Stimulated activated CD4-positive, alpha-beta T cell treated with anti-CD3 and anti-CD28 coated beads, TNF-alpha, amount 100 ng/mL, for 1 hour (primary cell): Measurements from ENCODE around the gene DNAH2.
"Not testable (repeated sequence)": the region's sequence is repeated elsewhere in the genome, so short reads cannot be mapped to it uniquely, and the experiment has no call there.

Source experiments
- DNase-seq, 3 donors: peaks; one replicate each; pipeline ENCODE4 v3.0.0-alpha.2; 2020; ENCODE audit warnings: low read depth in 3 of 3, low spot score in 1 of 3

Gene DNAH2

DNA sequence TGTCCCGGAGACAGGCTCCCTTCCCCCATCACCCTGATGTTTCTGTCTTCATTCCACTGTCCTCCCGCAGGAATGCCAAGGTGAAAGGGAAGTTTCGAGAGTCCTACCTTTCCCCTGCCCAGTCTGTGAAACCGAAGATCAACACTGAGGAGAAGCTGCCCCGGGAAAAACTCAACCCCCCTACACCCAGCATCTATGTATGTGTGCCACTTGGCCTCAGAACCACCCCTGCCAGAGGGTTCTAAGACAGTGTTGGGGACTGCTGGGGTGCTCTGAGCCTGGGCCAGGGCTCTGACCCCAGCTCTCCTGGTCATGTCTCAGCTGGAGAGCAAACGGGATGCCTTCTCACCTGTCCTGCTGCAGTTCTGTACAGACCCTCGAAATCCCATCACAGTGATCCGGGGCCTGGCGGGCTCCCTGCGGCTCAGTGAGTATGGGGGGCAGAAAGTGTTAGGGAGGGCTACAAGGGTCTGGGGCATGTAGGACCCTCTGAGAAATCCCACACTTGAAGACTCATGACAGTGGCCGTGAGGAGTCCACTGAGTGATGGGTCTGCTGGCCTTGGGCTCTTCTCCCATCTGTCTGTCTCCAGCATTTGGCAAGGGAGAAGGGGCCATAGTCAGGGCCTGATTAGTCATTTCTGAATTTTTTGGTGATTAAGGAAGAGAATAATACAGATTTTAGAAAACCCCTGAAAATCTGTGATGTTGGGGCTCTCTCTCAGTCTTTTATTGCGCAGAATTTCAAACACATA is 132.4 kb downstream of the DNAH2 start:
- DNase-seq: no peak

DNA sequence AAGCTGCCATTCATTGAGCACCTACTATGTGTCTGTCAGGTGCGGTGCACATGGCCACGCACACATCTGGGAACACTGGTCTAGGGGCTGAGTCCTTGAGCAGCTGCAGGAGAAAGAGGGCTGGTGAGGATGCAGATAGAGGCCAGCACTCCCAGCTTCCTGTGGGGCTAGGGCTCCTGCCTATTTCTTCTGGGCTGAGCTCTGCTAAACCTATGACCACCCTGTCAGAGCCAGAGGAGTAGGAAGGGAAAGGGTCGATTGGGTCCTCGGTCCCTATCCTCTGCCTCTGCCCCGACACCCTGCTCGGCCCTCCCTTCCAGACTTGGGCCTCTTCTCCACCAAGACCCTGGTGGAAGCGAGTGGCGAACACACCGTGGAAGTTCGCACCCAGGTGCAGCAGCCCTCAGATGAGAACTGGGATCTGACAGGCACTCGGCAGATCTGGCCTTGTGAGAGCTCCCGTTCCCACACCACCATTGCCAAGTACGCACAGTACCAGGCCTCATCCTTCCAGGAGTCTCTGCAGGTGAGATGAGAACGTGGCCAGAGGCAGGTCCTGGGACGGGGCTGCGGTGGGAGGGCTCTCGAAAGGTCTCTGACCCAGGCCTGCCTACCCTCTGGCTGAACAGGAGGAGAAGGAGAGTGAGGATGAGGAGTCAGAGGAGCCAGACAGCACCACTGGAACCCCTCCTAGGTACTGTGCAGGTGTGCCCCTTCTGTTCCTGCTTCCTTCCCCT is 133.3 kb downstream of the DNAH2 start:
- DNase-seq: no peak

DNA sequence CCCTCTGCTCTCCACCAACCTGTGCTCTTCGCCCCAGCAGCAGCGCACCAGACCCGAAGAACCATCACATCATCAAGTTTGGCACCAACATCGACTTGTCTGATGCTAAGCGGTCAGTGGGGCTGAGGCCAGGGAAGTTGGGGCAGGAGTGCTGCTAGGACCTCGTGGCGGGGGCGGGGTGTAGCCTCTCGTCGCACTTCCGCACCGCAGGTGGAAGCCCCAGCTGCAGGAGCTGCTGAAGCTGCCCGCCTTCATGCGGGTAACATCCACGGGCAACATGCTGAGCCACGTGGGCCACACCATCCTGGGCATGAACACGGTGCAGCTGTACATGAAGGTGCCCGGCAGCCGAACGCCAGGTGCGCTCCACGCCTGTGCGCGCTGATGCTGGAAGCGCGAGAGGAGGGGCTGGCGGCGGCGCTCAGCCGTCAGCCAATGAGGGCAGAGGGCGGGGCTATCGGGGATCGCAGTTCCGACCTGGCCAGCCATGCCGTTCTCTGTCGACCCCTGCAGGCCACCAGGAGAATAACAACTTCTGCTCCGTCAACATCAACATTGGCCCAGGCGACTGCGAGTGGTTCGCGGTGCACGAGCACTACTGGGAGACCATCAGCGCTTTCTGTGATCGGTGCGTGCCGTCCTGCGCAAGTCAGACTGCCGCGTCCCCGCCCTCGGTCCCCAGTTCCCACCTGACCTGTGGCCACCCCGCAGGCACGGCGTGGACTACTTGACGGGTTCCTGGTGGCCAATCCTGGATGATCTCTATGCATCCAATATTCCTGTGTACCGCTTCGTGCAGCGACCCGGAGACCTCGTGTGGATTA is 134.1 kb downstream of the DNAH2 start:
- DNase-seq: peak; percentile 88 to 89 (median 89)

DNA sequence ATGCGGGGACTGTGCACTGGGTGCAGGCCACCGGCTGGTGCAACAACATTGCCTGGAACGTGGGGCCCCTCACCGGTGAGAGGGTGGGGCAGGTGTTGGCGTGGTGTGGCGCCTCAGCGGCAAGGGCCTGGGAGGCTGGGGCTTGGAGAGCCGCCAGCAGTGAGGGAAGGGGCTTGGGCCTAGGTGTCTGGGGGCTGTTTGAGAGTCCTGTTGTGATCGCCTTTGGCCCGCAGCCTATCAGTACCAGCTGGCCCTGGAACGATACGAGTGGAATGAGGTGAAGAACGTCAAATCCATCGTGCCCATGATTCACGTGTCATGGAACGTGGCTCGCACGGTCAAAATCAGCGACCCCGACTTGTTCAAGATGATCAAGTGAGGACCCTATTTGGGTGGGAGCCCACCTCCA is 134.7 kb downstream of the DNAH2 start:
- no peak for DNase-seq

DNA sequence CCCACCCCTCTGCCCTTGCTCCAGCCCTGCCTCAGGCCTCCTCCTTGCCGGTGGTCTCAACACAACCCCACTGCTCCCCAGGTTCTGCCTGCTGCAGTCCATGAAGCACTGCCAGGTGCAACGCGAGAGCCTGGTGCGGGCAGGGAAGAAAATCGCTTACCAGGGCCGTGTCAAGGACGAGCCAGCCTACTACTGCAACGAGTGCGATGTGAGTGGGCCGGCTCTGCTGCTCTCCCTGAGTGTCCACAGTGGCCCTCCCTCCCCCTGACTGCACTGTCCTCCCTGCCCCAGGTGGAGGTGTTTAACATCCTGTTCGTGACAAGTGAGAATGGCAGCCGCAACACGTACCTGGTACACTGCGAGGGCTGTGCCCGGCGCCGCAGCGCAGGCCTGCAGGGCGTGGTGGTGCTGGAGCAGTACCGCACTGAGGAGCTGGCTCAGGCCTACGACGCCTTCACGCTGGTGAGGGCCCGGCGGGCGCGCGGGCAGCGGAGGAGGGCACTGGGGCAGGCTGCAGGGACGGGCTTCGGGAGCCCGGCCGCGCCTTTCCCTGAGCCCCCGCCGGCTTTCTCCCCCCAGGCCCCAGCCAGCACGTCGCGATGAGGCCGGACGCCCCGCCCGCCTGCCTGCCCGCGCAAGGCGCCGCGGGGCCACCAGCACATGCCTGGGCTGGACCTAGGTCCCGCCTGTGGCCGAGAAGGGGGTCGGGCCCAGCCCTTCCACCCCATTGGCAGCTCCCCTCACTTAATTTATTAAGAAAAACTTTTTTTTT is 135.6 kb downstream of the DNAH2 start:
- no peak for DNase-seq

DNA sequence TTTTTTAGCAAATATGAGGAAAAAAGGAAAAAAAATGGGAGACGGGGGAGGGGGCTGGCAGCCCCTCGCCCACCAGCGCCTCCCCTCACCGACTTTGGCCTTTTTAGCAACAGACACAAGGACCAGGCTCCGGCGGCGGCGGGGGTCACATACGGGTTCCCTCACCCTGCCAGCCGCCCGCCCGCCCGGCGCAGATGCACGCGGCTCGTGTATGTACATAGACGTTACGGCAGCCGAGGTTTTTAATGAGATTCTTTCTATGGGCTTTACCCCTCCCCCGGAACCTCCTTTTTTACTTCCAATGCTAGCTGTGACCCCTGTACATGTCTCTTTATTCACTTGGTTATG is 136.1 kb downstream of the DNAH2 start:
- DNase-seq: no peak

DNA sequence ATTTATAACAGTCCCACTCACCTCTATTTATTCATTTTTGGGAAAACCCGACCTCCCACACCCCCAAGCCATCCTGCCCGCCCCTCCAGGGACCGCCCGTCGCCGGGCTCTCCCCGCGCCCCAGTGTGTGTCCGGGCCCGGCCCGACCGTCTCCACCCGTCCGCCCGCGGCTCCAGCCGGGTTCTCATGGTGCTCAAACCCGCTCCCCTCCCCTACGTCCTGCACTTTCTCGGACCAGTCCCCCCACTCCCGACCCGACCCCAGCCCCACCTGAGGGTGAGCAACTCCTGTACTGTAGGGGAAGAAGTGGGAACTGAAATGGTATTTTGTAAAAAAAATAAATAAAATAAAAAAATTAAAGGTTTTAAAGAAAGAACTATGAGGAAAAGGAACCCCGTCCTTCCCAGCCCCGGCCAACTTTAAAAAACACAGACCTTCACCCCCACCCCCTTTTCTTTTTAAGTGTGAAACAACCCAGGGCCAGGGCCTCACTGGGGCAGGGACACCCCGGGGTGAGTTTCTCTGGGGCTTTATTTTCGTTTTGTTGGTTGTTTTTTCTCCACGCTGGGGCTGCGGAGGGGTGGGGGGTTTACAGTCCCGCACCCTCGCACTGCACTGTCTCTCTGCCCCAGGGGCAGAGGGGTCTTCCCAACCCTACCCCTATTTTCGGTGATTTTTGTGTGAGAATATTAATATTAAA is 136.7 kb downstream of the DNAH2 start:
- DNase-seq: no peak

DNA sequence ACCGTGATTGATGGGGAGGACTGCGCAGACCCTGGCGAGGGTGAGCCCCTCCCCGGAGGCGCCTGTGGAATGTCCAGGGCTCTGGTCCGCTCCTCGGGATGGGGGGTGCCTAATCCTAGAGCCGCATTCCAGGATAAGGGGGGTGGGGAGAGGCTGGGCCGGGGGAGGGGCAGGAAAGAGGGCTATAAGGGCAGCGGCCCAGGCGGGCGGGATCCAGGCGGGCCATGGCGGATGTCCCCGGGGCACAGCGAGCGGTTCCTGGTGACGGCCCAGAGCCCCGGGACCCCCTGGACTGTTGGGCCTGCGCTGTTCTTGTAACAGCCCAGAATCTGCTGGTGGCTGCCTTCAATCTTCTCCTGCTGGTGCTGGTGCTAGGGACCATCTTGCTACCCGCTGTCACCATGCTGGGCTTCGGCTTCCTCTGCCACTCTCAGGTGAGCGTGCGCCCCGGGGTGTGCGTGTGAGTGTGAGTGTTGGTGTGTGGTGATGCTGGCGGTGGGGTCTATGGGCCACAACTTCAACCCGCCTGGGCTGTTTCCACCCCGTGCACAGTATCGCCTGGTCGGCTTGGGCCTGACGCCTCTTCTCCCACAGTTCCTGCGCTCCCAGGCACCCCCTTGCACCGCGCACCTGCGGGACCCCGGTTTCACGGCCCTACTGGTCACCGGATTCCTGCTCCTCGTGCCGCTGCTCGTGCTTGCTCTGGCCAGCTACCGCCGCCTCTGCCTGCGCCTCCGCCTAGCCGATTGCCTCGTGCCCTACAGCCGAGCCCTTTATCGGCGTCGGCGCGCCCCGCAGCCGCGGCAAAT is 137.5 kb downstream of the DNAH2 start, which contains the start of gene TMEM88:
TMEM88 (plus strand) TSS at position 216 of the 809 bp plus-strand sequence; CDS start at position 225, 9 bp downstream.
- DNase-seq: no peak

DNA sequence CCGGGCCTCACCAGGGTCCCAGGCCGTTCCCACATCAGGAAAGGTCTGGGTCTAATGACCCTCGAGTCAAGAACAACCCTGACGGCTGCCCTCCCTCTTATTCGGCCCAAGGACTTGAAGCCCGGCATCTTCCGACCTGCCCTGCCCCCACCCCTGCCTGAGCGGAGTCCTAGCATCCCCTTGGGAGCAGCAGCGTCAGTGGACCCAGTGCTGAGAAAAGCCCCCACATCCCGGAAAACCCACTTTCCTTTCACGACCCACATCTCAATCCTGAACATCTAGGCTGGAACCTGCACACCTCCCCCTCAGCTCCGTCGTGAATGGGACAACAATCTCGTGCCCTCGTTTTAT is 138.1 kb downstream of the DNAH2 start:
- DNase-seq: no peak

DNA sequence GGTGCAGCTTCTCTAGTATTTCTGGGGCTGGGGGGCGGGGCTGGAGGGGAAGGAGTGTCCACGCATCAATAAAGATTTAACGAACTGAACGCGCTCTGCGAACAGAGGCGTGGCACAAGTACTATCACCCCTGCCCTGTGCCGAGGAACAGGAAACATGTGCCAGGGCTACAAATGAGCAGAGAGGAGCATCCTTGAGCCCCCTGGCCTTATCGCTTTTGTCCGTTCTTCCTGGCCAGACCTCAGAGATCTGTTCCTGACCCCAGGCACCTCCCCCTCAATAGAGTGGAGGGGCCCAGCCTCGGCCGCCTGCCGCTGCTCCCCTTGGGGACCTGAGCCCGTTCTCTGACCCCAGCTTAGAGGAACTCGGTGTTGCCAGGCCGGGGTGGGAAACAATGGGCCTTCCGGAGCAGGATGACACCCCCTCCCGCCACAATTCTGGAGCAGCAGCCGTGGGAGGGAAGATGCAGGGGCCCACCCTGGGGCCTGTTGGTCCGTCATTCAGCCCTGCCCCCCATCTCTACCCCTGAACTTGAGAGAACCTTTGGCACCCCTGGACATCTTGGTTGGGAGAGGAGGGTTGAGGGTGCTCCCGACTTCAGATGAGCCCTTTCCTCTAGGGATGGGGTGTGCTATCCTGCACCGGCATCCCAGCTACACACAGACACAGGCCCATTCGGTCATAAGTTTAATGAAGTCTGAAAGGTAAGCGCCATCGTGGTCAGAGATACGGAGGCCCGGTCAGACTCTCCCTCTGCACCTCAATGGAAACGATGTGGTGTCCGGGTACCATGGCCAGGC is 138.7 kb downstream of the DNAH2 start:
- DNase-seq: peak in 1 of 3 donors; percentile 25

DNA sequence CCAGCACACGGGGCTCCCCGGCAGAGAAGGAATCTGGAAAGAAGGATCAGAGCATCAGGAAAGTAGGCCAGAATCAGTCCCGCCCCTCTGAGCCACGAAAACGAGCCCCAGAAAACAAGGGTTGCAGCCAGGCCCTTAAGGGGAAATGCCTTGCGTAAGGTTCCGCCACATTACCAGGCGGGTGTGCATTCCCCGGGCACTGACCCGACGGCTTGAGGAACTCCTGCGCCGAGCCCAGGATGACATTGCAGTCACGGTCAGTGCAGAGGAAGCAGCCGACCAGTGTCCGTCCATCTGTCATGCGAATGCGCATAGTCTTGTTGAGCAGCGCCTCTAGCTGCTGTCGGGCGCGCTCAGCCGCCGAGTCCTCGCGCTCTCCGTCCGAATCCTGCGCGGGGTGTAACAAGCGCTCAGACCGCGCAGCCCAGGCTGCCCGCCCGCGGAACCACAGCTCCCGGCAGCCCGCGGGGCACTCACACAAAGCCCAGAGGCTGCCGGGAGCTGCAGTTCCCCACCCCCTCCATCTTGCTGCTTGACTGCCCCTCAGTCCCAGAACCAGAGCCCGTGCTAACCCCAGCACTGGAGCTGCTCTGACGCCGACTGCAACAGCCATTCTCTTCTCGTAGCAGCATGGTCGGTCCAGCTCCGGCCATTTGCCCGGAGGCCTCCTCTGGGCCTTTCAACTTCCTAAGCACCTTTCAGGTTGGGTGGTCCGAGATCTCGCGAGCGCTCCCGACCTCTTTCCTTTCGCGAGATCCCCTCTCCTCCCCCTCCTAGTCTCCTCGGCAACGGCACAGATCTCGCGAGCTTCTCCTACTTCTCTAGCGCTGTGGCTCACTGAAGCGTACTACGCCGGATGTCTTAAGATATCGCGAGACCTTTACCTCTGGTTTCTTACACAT is 139.5 kb downstream of the DNAH2 start, which contains the start of gene NAA38:
NAA38 (minus strand) TSS at position 749 of the 902 bp plus-strand sequence; CDS start at position 653, 96 bp downstream.
- peak; percentile 80 to 89 (median 88) for DNase-seq

DNA sequence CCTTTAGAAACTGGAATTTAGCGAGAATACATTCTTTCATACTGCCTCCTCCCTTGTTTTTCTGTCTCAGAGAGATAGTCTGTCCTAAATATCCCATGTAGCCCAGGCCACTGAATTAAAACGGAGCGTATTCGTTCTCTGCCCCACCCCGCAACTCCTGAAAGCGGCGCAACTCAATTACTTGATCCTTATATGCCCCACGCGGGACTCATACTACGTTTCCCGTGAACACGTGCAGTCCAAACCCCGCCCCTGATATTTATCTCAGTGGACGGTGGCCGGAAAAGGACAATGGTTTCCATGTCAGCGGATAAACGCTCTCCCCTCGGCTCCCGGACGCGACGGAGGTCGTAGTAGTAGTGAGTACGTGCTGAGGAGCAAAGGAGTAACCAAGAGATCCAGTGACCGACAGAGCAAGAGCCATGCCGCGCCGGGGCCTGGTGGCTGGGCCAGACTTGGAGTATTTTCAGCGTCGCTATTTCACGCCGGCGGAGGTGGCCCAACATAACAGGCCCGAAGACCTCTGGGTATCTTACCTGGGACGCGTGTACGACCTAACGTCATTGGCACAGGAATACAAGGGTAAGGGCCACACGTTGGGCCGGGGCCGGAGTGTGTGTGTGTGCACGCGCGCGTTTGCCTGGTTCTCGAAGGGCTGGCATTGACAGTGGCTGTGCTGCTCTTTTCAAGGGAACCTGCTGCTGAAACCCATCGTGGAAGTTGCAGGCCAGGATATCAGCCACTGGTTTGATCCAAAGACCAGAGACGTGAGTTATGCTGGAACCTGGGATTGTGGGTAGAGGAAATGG is 140.4 kb downstream of the DNAH2 start, which contains the start of gene CYB5D1:
CYB5D1 (plus strand) TSS at position 291 of the 809 bp plus-strand sequence; CDS start at position 423, 132 bp downstream.
- peak; percentile 77 to 82 (median 80) for DNase-seq

DNA sequence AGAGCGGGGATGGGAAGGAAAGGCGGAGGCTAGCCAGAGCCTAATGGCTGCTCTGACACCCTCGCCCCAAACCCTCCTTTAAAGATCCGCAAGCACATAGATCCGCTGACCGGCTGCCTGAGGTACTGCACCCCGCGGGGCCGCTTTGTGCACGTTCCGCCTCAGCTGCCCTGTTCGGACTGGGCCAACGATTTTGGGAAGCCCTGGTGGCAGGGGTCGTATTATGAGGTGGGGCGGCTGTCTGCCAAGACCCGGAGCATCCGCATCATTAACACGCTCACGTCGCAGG is 140.9 kb downstream of the DNAH2 start:
- DNase-seq: no peak

DNA sequence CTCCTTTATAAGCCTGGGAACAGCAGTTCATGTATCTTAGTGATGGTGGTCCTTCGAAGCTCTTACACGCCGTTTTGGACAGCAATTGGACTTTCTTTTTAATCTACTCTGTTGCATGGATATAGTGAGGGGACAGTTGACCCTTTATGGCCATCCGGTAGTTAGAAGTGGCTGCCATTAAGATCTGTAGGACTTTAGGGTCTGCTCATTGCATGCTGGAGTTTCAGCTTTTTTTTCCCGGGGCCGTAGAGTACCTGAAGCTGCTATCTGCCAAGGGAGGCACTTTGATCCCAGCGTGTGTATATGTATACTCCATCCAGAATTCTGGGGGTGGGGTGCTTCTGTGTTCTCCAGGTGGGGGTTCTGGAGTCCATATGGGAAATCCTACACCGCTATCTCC is 141.5 kb downstream of the DNAH2 start:
- DNase-seq: no peak

DNA sequence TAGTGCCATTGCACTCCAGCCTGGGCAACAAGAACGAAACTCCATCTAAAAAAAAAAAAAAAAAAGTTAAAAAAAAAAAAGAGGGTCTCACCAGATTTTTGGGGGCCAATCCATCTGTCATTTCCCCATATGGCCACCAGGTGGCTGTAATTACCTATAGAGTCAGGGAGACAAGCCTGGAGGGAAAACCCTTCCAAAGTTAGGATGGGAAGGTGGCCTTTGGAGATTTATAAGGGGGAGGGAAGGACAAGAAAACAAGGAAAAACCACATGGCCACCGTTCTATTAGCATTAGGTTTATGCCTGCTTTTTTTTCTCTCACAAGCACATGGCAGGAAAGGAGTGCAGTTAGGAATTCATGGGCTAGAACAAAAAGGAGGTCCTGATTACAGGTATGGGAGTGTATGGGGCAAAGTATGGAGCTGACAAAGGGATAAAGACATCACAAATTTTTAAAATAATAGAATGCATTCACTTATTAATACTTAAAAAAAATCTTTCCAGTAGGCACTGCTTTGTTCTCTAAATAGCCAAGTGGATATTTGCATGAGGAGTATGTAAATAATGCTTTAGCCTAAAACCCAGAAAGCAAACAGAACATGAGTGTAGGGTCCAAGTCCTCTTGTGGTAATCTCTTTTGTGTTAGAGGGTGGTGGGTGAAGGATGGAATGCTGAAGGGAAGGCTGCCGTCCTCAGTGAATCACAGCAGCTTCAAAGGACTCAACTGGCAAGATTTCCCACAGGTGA is 145.3 kb downstream of the DNAH2 start:
- DNase-seq: no peak

DNA sequence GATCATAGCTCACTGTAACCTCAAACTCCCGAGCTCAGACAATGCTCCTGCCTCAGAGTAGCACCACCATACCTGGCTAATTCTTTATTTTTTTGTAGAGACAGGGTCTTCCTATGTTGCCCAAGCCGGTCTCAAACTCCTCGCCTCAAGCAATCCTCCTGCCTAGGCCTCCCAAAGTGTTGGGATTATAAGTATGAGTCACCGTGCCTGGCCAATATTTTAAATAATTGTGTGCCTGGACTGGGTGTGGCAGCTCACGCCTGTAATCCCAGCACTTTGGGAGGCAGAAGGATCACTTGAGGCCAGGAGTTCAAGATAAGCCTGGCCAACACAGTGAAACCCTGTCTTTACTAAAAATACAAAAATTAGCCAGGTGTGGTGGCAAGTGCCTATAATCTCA is 146.8 kb downstream of the DNAH2 start:
- DNase-seq: not testable (repeated sequence)
